Measurements from ENCODE around the gene XIST. TPM values are rescaled to one million over a fixed set of nuclear protein-coding genes. Genes with fewer than 3 reads are reported as not detected.

XIST gene
- total RNA-seq, 4 donors from 2014 or later: 0.55 to 273 (median 67.4) TPM

DNA sequence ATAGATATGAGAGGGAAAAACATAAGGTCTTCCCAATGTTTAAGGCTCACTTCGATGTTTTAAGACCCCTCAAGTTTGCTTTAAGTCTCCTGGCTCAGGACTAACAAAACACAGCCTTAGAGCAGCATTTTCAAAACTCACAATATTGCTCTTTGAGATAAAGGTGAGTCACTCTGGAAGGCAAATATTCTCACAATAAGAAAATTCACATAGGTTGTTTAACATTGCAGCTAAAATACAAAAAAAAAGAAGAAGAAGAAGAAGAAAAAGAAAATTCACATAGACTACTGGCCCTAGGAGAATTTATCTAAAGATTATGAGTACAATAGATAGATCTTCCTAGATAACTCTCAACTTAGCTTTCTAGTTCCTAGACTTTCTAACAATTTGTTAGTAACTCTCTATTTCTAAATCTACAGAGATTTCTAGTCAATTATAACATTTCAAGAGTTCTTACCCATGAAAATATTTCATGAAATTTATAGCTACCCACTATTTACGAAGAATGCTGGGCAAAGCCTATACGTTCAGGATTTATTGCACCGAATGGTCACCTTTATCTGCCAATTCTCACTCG lies 22.5 kb downstream of the XIST start:
- TF ChIP-seq POLR2A (IDR thresholded peaks at IDR 0.05): no peak
- TF ChIP-seq, protein P1, sequence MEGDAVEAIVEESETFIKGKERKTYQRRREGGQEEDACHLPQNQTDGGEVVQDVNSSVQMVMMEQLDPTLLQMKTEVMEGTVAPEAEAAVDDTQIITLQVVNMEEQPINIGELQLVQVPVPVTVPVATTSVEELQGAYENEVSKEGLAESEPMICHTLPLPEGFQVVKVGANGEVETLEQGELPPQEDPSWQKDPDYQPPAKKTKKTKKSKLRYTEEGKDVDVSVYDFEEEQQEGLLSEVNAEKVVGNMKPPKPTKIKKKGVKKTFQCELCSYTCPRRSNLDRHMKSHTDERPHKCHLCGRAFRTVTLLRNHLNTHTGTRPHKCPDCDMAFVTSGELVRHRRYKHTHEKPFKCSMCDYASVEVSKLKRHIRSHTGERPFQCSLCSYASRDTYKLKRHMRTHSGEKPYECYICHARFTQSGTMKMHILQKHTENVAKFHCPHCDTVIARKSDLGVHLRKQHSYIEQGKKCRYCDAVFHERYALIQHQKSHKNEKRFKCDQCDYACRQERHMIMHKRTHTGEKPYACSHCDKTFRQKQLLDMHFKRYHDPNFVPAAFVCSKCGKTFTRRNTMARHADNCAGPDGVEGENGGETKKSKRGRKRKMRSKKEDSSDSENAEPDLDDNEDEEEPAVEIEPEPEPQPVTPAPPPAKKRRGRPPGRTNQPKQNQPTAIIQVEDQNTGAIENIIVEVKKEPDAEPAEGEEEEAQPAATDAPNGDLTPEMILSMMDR (IDR thresholded peaks at IDR 0.05): no peak
- no peak for DNase-seq (ENCODE audit: low spot score in 2 of 2)
- no peak overlapping the region for H3K4me3 ChIP-seq (ENCODE audit: low read depth, poor library complexity, severe bottlenecking)
- intact Hi-C loops (cut with DNase I; ENCODE audit: low total_unique reads): no loop called here
- 89 to 90% methylated on average over 5 of the region's 5 CpGs for WGBS, 2 donors

DNA sequence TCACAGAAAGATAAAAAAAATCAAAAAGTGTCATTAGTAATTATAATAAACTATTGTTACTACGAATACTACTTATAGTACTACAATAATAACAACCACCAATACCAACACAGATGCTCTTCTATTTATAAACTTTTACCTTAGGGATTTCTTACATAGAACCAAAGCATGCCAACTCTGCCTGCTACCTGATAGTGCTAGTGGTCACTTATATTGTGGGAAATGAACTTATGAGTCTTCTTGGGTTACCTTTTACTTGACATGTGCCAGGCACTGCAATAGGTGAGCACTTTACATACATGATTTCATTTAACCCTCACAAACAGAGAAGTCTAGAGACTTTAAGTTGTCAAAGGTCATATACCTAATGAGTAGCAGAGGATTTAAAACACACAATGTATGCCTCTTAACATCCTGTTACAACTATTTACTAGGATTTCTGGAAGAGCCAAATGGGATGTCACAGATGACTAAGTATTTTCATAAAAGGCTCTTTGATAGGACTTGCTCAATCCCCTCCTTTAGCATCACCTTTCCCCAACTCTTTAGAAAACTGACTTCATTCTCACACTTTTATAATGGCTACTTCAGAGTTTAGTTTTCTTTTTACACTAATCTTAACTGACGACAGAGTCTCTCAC lies 24.3 kb downstream of the XIST start:
- TF ChIP-seq, protein P1 (IDR thresholded peaks at IDR 0.05): no peak
- no peak for TF ChIP-seq POLR2A (IDR thresholded peaks at IDR 0.05)
- H3K4me3 ChIP-seq (ENCODE audit: low read depth, poor library complexity, severe bottlenecking): no peak overlapping the region
- WGBS, 2 donors: 89 to 93% methylated on average over 2 of the region's 2 CpGs
- DNase-seq (ENCODE audit: low spot score in 2 of 2): no peak
- intact Hi-C loops (cut with DNase I; ENCODE audit: low total_unique reads): no loop called here

DNA sequence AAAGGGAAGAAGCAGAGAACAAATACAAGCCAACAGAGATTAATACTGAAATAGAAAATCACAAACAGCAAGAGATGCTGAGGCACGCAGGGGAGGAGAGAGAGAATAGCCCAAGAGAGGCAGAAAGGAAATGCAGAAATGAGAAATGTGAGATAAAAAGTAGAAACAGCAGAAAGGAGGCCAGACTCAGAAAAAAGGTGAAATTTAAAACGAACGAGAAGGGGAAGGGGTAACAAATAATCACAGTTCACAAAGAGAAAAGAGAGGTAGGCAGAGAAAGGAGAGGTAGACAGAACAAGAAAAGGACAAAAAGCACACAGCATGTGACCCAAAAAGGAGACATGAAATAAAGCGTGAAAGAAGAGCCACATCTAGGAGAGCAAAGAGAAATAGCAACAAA lies 25.1 kb downstream of the XIST start:
- TF ChIP-seq, protein P1 (IDR thresholded peaks at IDR 0.05): no peak
- TF ChIP-seq POLR2A (IDR thresholded peaks at IDR 0.05): no peak
- DNase-seq (ENCODE audit: low spot score in 2 of 2): no peak
- 88 to 92% methylated on average over 4 of the region's 4 CpGs for WGBS, 2 donors
- intact Hi-C loops (cut with DNase I; ENCODE audit: low total_unique reads): no loop called here
- no peak overlapping the region for H3K4me3 ChIP-seq (ENCODE audit: low read depth, poor library complexity, severe bottlenecking)

GRCh38 chrX:73826996-73827395 lies 25.5 kb downstream of the XIST start:
- DNase-seq (ENCODE audit: low spot score in 2 of 2): no peak
- no peak overlapping the region for H3K4me3 ChIP-seq (ENCODE audit: low read depth, poor library complexity, severe bottlenecking)
- intact Hi-C loops (cut with DNase I; ENCODE audit: low total_unique reads): no loop called here
- TF ChIP-seq POLR2A (IDR thresholded peaks at IDR 0.05): no peak
- TF ChIP-seq, protein P1 (IDR thresholded peaks at IDR 0.05): no peak
- 86 to 93% methylated on average over 4 to 5 of the region's 5 CpGs for WGBS, 2 donors

- TF ChIP-seq POLR2A (IDR thresholded peaks at IDR 0.05): no peak
- TF ChIP-seq, protein P1 (IDR thresholded peaks at IDR 0.05): no peak
- intact Hi-C loops (cut with DNase I; ENCODE audit: low total_unique reads): no loop called here
- no peak for DNase-seq (ENCODE audit: low spot score in 2 of 2)
- no peak overlapping the region for H3K4me3 ChIP-seq (ENCODE audit: low read depth, poor library complexity, severe bottlenecking)
- 48% methylated on average over 1 of the region's 1 CpG for WGBS, 2 donors
Observed at GRCh38 chrX:73825569-73825968, 26.9 kb downstream of the XIST start.

Data from lower leg skin (tissue), 4 donors.